22Rv1 (cell line): ENCODE measurements around the gene RGS6.

Experiments used
- CTCF ChIP-seq: fragments of 450-650 bp; IDR thresholded peaks from 2 replicates; pipeline ENCODE4 v1.5.1; 2017; ENCODE audit warnings: mild to moderate bottlenecking
- ZFX ChIP-seq: fragments of 450-650 bp; IDR thresholded peaks from 2 replicates; pipeline ENCODE4 v1.6.1; 2017; ENCODE audit warnings: antibody characterized with exemption, borderline replicate concordance

DNA sequence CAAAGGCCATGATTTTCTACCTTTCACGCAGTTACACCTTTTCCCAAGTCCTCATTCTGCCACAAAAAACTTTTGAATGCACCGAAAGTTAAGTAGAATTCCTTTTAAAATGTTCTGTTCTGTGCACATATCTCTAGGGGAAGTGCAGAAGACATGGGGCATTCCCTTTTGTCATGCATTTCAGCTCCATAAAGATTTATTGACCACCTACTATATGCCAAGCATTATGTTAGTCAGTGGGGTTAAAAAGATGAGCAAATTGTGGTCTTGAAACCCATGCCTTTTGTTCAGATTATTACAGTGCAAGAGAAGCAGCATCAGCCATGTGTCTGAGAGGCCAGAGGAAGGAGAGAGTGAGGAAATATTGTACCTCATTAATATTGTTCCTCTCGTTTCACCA, 338.5 kb downstream of the RGS6 start:
- TF ChIP-seq CTCF: no peak
- no peak for TF ChIP-seq ZFX
